ENCODE data around the gene MICU1.

The MICU1 gene

GRCh38 chr10:72375585-72375984, 250.3 kb downstream of the MICU1 start:
- Histone ChIP-seq H3K9me3 (ENCODE audit: control insufficient read depth, low read depth, low read length) (no peaks in the 10 kb centered on the region), H3K9ac (ENCODE audit: low read length) (no peak overlapping the region), H3K36me3 (ENCODE audit: control insufficient read depth, low read depth, low read length) (no peaks in the 10 kb centered on the region), H3K4me3 (ENCODE audit: low read length) (no peak overlapping the region), H3K27ac (ENCODE audit: low read length) (no peak overlapping the region), H3K4me1 (ENCODE audit: control insufficient read depth, low read depth, low read length) (peaks cover 7% of the 10 kb centered on the region), H3K27me3 (ENCODE audit: control insufficient read depth, insufficient read depth, low read length) (no peaks in the 10 kb centered on the region)

- no peak overlapping the region for H3K27ac ChIP-seq (ENCODE audit: low read length)
- no peak overlapping the region for H3K4me3 ChIP-seq (ENCODE audit: low read length)
- H3K4me1 ChIP-seq (ENCODE audit: control insufficient read depth, low read depth, low read length), result peaks cover 7% of the 10 kb centered on the region
- H3K36me3 ChIP-seq (ENCODE audit: control insufficient read depth, low read depth, low read length), result no peaks in the 10 kb centered on the region
- H3K27me3 ChIP-seq (ENCODE audit: control insufficient read depth, insufficient read depth, low read length), result no peaks in the 10 kb centered on the region
- H3K9ac ChIP-seq (ENCODE audit: low read length), result no peak overlapping the region
- no peaks in the 10 kb centered on the region for H3K9me3 ChIP-seq (ENCODE audit: control insufficient read depth, low read depth, low read length)
These were observed 250.7 kb downstream of the MICU1 start for GRCh38 chr10:72375173-72375572.

- Histone ChIP-seq H3K36me3 (ENCODE audit: control insufficient read depth, low read depth, low read length) (peaks cover 15% of the 10 kb centered on the region), H3K4me1 (ENCODE audit: control insufficient read depth, low read depth, low read length) (no peaks in the 10 kb centered on the region), H3K9me3 (ENCODE audit: control insufficient read depth, low read depth, low read length) (no peaks in the 10 kb centered on the region), H3K4me3 (ENCODE audit: low read length) (no peak overlapping the region), H3K27ac (ENCODE audit: low read length) (no peak overlapping the region), H3K9ac (ENCODE audit: low read length) (no peak overlapping the region), H3K27me3 (ENCODE audit: control insufficient read depth, insufficient read depth, low read length) (no peaks in the 10 kb centered on the region)
These were observed 255.6 kb downstream of the MICU1 start for GRCh38 chr10:72370201-72370722.

- Histone ChIP-seq H3K27ac (ENCODE audit: low read length) (no peak overlapping the region), H3K9ac (ENCODE audit: low read length) (no peak overlapping the region), H3K4me1 (ENCODE audit: control insufficient read depth, low read depth, low read length) (peaks cover 4% of the 10 kb centered on the region), H3K4me3 (ENCODE audit: low read length) (no peak overlapping the region), H3K27me3 (ENCODE audit: control insufficient read depth, insufficient read depth, low read length) (no peaks in the 10 kb centered on the region), H3K9me3 (ENCODE audit: control insufficient read depth, low read depth, low read length) (no peaks in the 10 kb centered on the region), H3K36me3 (ENCODE audit: control insufficient read depth, low read depth, low read length) (peaks cover 15% of the 10 kb centered on the region)
These were observed 258.4 kb downstream of the MICU1 start for GRCh38 chr10:72367301-72367960.

- Histone ChIP-seq H3K4me3 (ENCODE audit: low read length) (no peak overlapping the region), H3K27me3 (ENCODE audit: control insufficient read depth, insufficient read depth, low read length) (no peaks in the 10 kb centered on the region), H3K9me3 (ENCODE audit: control insufficient read depth, low read depth, low read length) (no peaks in the 10 kb centered on the region), H3K36me3 (ENCODE audit: control insufficient read depth, low read depth, low read length) (peaks cover 15% of the 10 kb centered on the region), H3K4me1 (ENCODE audit: control insufficient read depth, low read depth, low read length) (peaks cover 4% of the 10 kb centered on the region), H3K27ac (ENCODE audit: low read length) (no peak overlapping the region), H3K9ac (ENCODE audit: low read length) (no peak overlapping the region)
These were observed 260.6 kb downstream of the MICU1 start for GRCh38 chr10:72365106-72365895.

GRCh38 chr10:72364239-72364777, 261.6 kb downstream of the MICU1 start:
- Histone ChIP-seq H3K4me1 (ENCODE audit: control insufficient read depth, low read depth, low read length) (peaks cover 4% of the 10 kb centered on the region), H3K9me3 (ENCODE audit: control insufficient read depth, low read depth, low read length) (no peaks in the 10 kb centered on the region), H3K27ac (ENCODE audit: low read length) (no peak overlapping the region), H3K4me3 (ENCODE audit: low read length) (no peak overlapping the region), H3K27me3 (ENCODE audit: control insufficient read depth, insufficient read depth, low read length) (no peaks in the 10 kb centered on the region), H3K9ac (ENCODE audit: low read length) (no peak overlapping the region), H3K36me3 (ENCODE audit: control insufficient read depth, low read depth, low read length) (peaks cover 15% of the 10 kb centered on the region)

- peaks cover 10% of the 10 kb centered on the region for H3K4me1 ChIP-seq (ENCODE audit: control insufficient read depth, low read depth, low read length)
These were observed 268.9 kb downstream of the MICU1 start for GRCh38 chr10:72356987-72357386.

GRCh38 chr10:72356115-72356514, 269.8 kb downstream of the MICU1 start:
- H3K9ac ChIP-seq (ENCODE audit: low read length), result no peak overlapping the region
- peaks cover 4% of the 10 kb centered on the region for H3K36me3 ChIP-seq (ENCODE audit: control insufficient read depth, low read depth, low read length)
- H3K27me3 ChIP-seq (ENCODE audit: control insufficient read depth, insufficient read depth, low read length), result no peaks in the 10 kb centered on the region
- no peak overlapping the region for H3K4me3 ChIP-seq (ENCODE audit: low read length)
- peaks cover 10% of the 10 kb centered on the region for H3K4me1 ChIP-seq (ENCODE audit: control insufficient read depth, low read depth, low read length)
- H3K27ac ChIP-seq (ENCODE audit: low read length), result no peak overlapping the region
- H3K9me3 ChIP-seq (ENCODE audit: control insufficient read depth, low read depth, low read length), result no peaks in the 10 kb centered on the region

More at GRCh38 chr10:72356987-72357386, 268.9 kb downstream of the MICU1 start:
- no peaks in the 10 kb centered on the region for H3K27me3 ChIP-seq (ENCODE audit: control insufficient read depth, insufficient read depth, low read length)
- no peak overlapping the region for H3K9ac ChIP-seq (ENCODE audit: low read length)
- H3K4me3 ChIP-seq (ENCODE audit: low read length), result no peak overlapping the region
- no peaks in the 10 kb centered on the region for H3K9me3 ChIP-seq (ENCODE audit: control insufficient read depth, low read depth, low read length)
- peaks cover 4% of the 10 kb centered on the region for H3K36me3 ChIP-seq (ENCODE audit: control insufficient read depth, low read depth, low read length)
- H3K27ac ChIP-seq (ENCODE audit: low read length), result no peak overlapping the region

- no peaks in the 10 kb centered on the region for H3K9me3 ChIP-seq (ENCODE audit: control insufficient read depth, low read depth, low read length)
- H3K9ac ChIP-seq (ENCODE audit: low read length), result peak overlapping the region; percentile 33
- peaks cover 10% of the 10 kb centered on the region for H3K4me1 ChIP-seq (ENCODE audit: control insufficient read depth, low read depth, low read length)
- H3K36me3 ChIP-seq (ENCODE audit: control insufficient read depth, low read depth, low read length), result peaks cover 8% of the 10 kb centered on the region
- peak overlapping the region; percentile 100 for H3K4me3 ChIP-seq (ENCODE audit: low read length)
- no peaks in the 10 kb centered on the region for H3K27me3 ChIP-seq (ENCODE audit: control insufficient read depth, insufficient read depth, low read length)
- peak overlapping the region; percentile 70 for H3K27ac ChIP-seq (ENCODE audit: low read length)
These were observed 270.7 kb downstream of the MICU1 start for GRCh38 chr10:72355214-72355555.

- peaks cover 10% of the 10 kb centered on the region for H3K4me1 ChIP-seq (ENCODE audit: control insufficient read depth, low read depth, low read length)
- H3K27ac ChIP-seq (ENCODE audit: low read length), result peak within 1 kb of the TSS; percentile 100
- H3K36me3 ChIP-seq (ENCODE audit: control insufficient read depth, low read depth, low read length), result peaks cover 8% of the 10 kb centered on the region
- peak within 1 kb of the TSS; percentile 99 for H3K9ac ChIP-seq (ENCODE audit: low read length)
- H3K9me3 ChIP-seq (ENCODE audit: control insufficient read depth, low read depth, low read length), result no peaks in the 10 kb centered on the region
- no peaks in the 10 kb centered on the region for H3K27me3 ChIP-seq (ENCODE audit: control insufficient read depth, insufficient read depth, low read length)
- peak within 1 kb of the TSS; percentile 100 for H3K4me3 ChIP-seq (ENCODE audit: low read length)
These were observed 271.3 kb downstream of the MICU1 start, which contains the start of gene DNAJB12 for GRCh38 chr10:72354356-72355213. DNAJB12 (minus strand) TSS chr10:72354919; CDS start chr10:72354897, 22 bp downstream.

- H3K4me3 ChIP-seq (ENCODE audit: low read length), result peak overlapping the region; percentile 100
- H3K9ac ChIP-seq (ENCODE audit: low read length), result peak overlapping the region; percentile 99
- peaks cover 10% of the 10 kb centered on the region for H3K4me1 ChIP-seq (ENCODE audit: control insufficient read depth, low read depth, low read length)
- peak overlapping the region; percentile 100 for H3K27ac ChIP-seq (ENCODE audit: low read length)
- peaks cover 8% of the 10 kb centered on the region for H3K36me3 ChIP-seq (ENCODE audit: control insufficient read depth, low read depth, low read length)
- H3K27me3 ChIP-seq (ENCODE audit: control insufficient read depth, insufficient read depth, low read length), result no peaks in the 10 kb centered on the region
- no peaks in the 10 kb centered on the region for H3K9me3 ChIP-seq (ENCODE audit: control insufficient read depth, low read depth, low read length)
These were observed 271.9 kb downstream of the MICU1 start for GRCh38 chr10:72353965-72354355.

Data from iPS-18a (cell line).